IMR-90 (cell line): ENCODE measurements around the gene ESF1. TPM values are rescaled to one million over a fixed set of nuclear protein-coding genes. Genes with fewer than 3 reads are reported as not detected.
"Not testable (repeated sequence)": the region's sequence is repeated elsewhere in the genome, so short reads cannot be mapped to it uniquely, and the experiment has no call there.

Experiments
- ATAC-seq: fragments of 200-7000 bp; cut with Tn5 transposase; 2 replicates; pipeline ENCODE4 v1.9.1; 2020; ENCODE audit warnings: low read depth, mild to moderate bottlenecking, moderate library complexity
- BruUV-seq: library from RNA; stranded (reverse); fragments of 400-500 nt; replicated peaks from 2 replicates; lab custom pipeline; 2021; lab: Mats Ljungman, UMichigan
- CTCF ChIA-PET: fragments of 300-600 bp; formaldehyde crosslinking; extraction: SDS; loops from one replicate; lab custom pipeline; 2021; ENCODE audit warnings: antibody characterized with exemption; lab: Yijun Ruan, JAX
- POLR2A ChIA-PET: fragments of 300-600 bp; sonication (Branson Sonifier 250); formaldehyde crosslinking; loops from one replicate; lab custom pipeline; 2022; ENCODE audit warnings: antibody characterized with exemption; ENCODE audit not compliant: unreplicated experiment; lab: Charles Lee
- DNase-seq: peaks from one replicate; pipeline ENCODE4 v3.0.0; 2013
- H2AFZ ChIP-seq: replicated peaks from 2 replicates; pipeline ENCODE3; 2013; ENCODE audit warnings: low read length, mild to moderate bottlenecking; ENCODE audit not compliant: poor library complexity
- H2AK5ac ChIP-seq: 2 replicates; pipeline ENCODE4 v1.6.1; 2013; ENCODE audit warnings: low read depth, low read length, inconsistent platforms
- H2AK9ac ChIP-seq: replicated peaks from 2 replicates; pipeline ENCODE3; 2013; ENCODE audit warnings: mild to moderate bottlenecking, low read depth, low read length, moderate library complexity; ENCODE audit not compliant: poor library complexity
- H2BK120ac ChIP-seq: 2 replicates; pipeline ENCODE4 v1.6.1; 2013; ENCODE audit warnings: low read depth, low read length, inconsistent platforms
- H2BK15ac ChIP-seq: 3 replicates; pipeline ENCODE4 v1.6.1; 2013; ENCODE audit warnings: low read depth, low read length, inconsistent platforms
- H2BK20ac ChIP-seq: 2 replicates; pipeline ENCODE4 v1.6.1; 2013; ENCODE audit warnings: low read depth, mild to moderate bottlenecking, inconsistent platforms, low read length, moderate library complexity
- H2BK5ac ChIP-seq: 2 replicates; pipeline ENCODE4 v1.6.1; 2013; ENCODE audit warnings: mild to moderate bottlenecking, low read depth, low read length, inconsistent platforms; ENCODE audit not compliant: poor library complexity, severe bottlenecking
- H3K14ac ChIP-seq: replicated peaks from 2 replicates; pipeline ENCODE4 v1.6.1; 2013; ENCODE audit warnings: low read depth, low read length, inconsistent platforms
- H3K18ac ChIP-seq: 2 replicates; pipeline ENCODE4 v1.6.1; 2013; ENCODE audit warnings: low read depth, low read length, control low read depth
- H3K23ac ChIP-seq: 2 replicates; pipeline ENCODE4 v1.6.1; 2013; ENCODE audit warnings: low read depth, low read length, inconsistent platforms
- H3K27ac ChIP-seq: 2 replicates; pipeline ENCODE4 v1.5.1; 2013; ENCODE audit warnings: mild to moderate bottlenecking, control low read depth, low read length; ENCODE audit not compliant: insufficient read depth
- H3K27me3 ChIP-seq: 2 replicates; pipeline ENCODE4 v1.6.1; 2013; ENCODE audit warnings: low read length; ENCODE audit not compliant: control insufficient read depth, insufficient read depth
- H3K36me3 ChIP-seq: 2 replicates; pipeline ENCODE4 v1.6.1; 2013; ENCODE audit warnings: low read length, mixed read lengths; ENCODE audit not compliant: control insufficient read depth, insufficient read depth
- H3K4ac ChIP-seq: 2 replicates; pipeline ENCODE4 v1.6.1; 2013; ENCODE audit warnings: low read depth, low read length, inconsistent platforms
- H3K4me1 ChIP-seq: 2 replicates; pipeline ENCODE4 v1.6.1; 2013; ENCODE audit warnings: low read length, mixed read lengths; ENCODE audit not compliant: control insufficient read depth, insufficient read depth
- H3K4me2 ChIP-seq: 2 replicates; pipeline ENCODE4 v1.6.1; 2013; ENCODE audit warnings: low read depth, mild to moderate bottlenecking, control low read depth, low read length, moderate library complexity
- H3K4me3 ChIP-seq: 2 replicates; pipeline ENCODE4 v1.5.1; 2013; ENCODE audit warnings: low read depth, mild to moderate bottlenecking, control low read depth, low read length, moderate library complexity; ENCODE audit not compliant: insufficient read depth
- H3K56ac ChIP-seq: 2 replicates; pipeline ENCODE4 v1.6.1; 2013; ENCODE audit warnings: low read length, inconsistent platforms; ENCODE audit not compliant: insufficient read depth; ENCODE audit errors: extremely low read depth
- H3K79me1 ChIP-seq, 2 experiments: 2 replicates each; pipeline ENCODE4 v1.6.1; 2013; ENCODE audit warnings: low read length in 2 of 2, inconsistent platforms in 1 of 2, low read depth in 1 of 2
- H3K9ac ChIP-seq: 2 replicates; pipeline ENCODE4 v1.6.1; 2013; ENCODE audit warnings: low read depth, low read length, control low read depth
- H3K9me1 ChIP-seq: 2 replicates; pipeline ENCODE4 v1.6.1; 2013; ENCODE audit warnings: low read length, inconsistent platforms; ENCODE audit not compliant: insufficient read depth
- H3K9me3 ChIP-seq: 2 replicates; pipeline ENCODE4 v1.6.1; 2013; ENCODE audit warnings: low read length; ENCODE audit not compliant: control insufficient read depth, insufficient read depth
- H4K20me1 ChIP-seq: 2 replicates; pipeline ENCODE4 v1.6.1; 2013; ENCODE audit warnings: low read length, inconsistent platforms; ENCODE audit not compliant: insufficient read depth
- H4K5ac ChIP-seq: 2 replicates; pipeline ENCODE4 v1.6.1; 2013; ENCODE audit warnings: mild to moderate bottlenecking, low read depth, low read length, control low read depth
- H4K8ac ChIP-seq, 2 experiments: 2 replicates each; pipeline ENCODE4 v1.6.1; 2013; ENCODE audit warnings: low read depth in 2 of 2, low read length in 2 of 2, control low read depth in 1 of 2, inconsistent platforms in 1 of 2
- H4K91ac ChIP-seq: 2 replicates; pipeline ENCODE4 v1.6.1; 2013; ENCODE audit warnings: low read depth, low read length, inconsistent platforms; ENCODE audit not compliant: insufficient read depth
- MAFK ChIP-seq: IDR thresholded peaks from 2 replicates; pipeline ENCODE4 v1.6.1; 2012; ENCODE audit warnings: low read depth, low read length, improper control_type of control experiment
- MXI1 ChIP-seq: IDR thresholded peaks from 2 replicates; pipeline ENCODE4 v1.6.1; 2012; ENCODE audit warnings: low read depth, mild to moderate bottlenecking, low read length, moderate library complexity, borderline replicate concordance
- WGBS, 2 experiments: methylation state at CpG; one replicate each; pipeline versions ENCODE4 v1.1.5 to v1.1.7; 2013; ENCODE audit warnings: missing lambda C conversion rate in 2 of 2; ENCODE audit not compliant: insufficient read length in 1 of 2; ENCODE audit errors: extremely low coverage in 2 of 2; 5-methylcytosine and 5-hydroxymethylcytosine counted together
- dilution Hi-C: fragments of 300-500 bp; cut with HindIII; formaldehyde crosslinking; loops from one replicate; pipeline ENCODE4 v1.14.3; 2018; ENCODE audit warnings: low sequenced_read_pairs; ENCODE audit not compliant: unreplicated experiment
- in situ Hi-C: fragments of 300-500 bp; cut with MboI; formaldehyde crosslinking; loops from 3 replicates; pipeline ENCODE4 v1.14.3; 2019; ENCODE audit warnings: low sequenced_read_pairs, inconsistent platforms, mixed read lengths
- intact Hi-C: fragments of 100-400 bp; cut with micrococcal nuclease; formaldehyde crosslinking; loops from 2 replicates; pipeline ENCODE4 v1.10.0; 2022
- polyA plus RNA-seq, 3 experiments: library from polyadenylated mRNA; depleted of rRNA; stranded (reverse); fragments of >200 nt; gene quantifications; 2 replicates each; pipeline ENCODE4 v1.2.3, GENCODE V29; 2012; ENCODE audit warnings: low replicate concordance in 1 of 3
- total RNA-seq: library from RNA; depleted of rRNA; stranded (reverse); fragments of >200 nt; gene quantifications from 2 replicates; pipeline ENCODE4 v1.2.3, GENCODE V29; 2012

The ESF1 gene
- total and polyA plus RNA-seq, 2 of the 4 experiments (the other 2 are of a cell fraction): 2.6 to 2.7 TPM

DNA sequence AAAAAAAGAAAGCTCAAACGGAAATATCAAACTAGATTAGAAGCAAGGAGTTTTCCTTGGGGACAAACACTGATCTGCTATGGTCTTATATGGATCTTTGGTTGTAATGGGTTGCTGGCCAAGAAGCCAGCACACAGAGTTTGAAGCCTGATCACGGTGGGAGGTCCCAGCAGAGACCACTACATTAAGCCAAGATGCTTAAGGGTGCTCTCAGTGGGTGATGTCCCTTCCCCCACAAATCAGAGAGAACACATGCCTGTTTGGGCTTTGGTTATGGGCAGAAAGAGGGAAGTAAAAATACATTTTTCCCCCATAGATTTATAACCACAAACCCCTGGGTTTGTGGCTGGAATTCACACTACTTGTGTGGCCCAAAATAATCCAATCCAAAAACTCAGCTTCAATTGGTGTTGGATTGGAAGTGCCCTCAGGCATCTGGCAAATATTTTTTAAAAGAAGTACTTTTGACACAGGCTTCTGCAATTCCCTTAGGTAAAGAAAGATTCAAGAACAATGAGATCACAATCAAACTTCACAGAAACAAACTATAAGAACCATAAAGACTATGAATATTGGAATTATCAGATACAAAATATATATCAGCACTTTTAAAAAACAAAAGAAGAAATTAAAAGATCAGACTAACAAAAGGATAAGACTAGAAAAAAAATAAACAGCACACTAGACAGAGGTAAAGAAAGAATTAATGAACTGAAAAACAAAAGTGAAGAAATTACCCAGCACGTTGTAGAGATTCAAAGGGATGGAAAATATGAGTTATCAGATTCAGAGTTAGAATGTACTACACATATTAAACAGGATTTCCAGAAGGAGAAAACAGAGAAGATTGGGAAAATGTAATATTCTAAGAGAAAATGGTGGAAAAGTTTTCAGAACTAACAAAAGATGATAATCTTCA, 44.7 kb downstream of the ESF1 start (continued):
- TF ChIP-seq MXI1 (no peak), MAFK (no peak)

DNA sequence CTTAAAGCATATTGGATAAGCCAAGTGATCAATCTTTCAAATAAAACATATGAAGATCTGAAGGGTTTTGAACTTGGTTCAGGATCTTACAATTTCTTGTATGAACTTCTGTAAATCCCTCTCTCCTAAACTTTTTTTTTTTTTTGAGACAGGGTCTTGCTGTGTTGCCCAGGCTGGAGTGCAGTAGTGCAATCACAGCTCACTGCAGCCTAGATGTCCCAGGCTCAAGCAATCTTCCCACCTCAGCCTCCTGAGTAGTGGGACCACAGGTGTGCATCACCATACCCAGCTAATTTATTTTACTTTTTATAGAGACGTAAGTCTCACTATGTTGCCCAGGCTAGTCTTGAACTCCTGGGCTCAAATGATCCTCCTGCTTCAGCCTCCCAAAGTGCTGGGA, 46.5 kb downstream of the ESF1 start:
- peaks cover 12% of the 10 kb centered on the region for H3K36me3 ChIP-seq
- H2AK5ac ChIP-seq, H2BK15ac ChIP-seq, H3K9me3 ChIP-seq, H2AK9ac ChIP-seq, H3K56ac ChIP-seq, POLR2A ChIA-PET, H3K9me1 ChIP-seq, H3K9ac ChIP-seq, H3K14ac ChIP-seq, H4K91ac ChIP-seq, H2AFZ ChIP-seq, H2BK5ac ChIP-seq, H3K4me2 ChIP-seq, H2BK120ac ChIP-seq, H3K18ac ChIP-seq, H4K8ac ChIP-seq, H3K4me1 ChIP-seq, H3K79me1 ChIP-seq, BruUV-seq, dilution Hi-C loops, ATAC-seq, in situ Hi-C loops, intact Hi-C loops, H3K27ac ChIP-seq, DNase-seq, H4K5ac ChIP-seq, H4K20me1 ChIP-seq, H3K23ac ChIP-seq, H3K4me3 ChIP-seq, H2BK20ac ChIP-seq, H3K27me3 ChIP-seq, CTCF ChIA-PET, H3K4ac ChIP-seq: not testable (repeated sequence)
- no CpG with 5 or more reads among the region's 1 CpG for WGBS, 2 experiments
